SK-N-SH (cell line): ENCODE data around the gene BEGAIN. TPM values are rescaled to one million over a fixed set of nuclear protein-coding genes. Genes with fewer than 3 reads are reported as not detected.
A peak's percentile ranks its signal among the peaks of the same experiment; 100 is the strongest.

Experiments used
- CTCF ChIA-PET: fragments of 300-600, 350-600 bp; formaldehyde crosslinking; extraction: SDS; loops from one replicate; lab custom pipeline; 2021; lab: Yijun Ruan, JAX
- POLR2A ChIA-PET: fragments of 350-600 bp; sonication (Branson Sonifier 250); formaldehyde crosslinking; extraction: SDS; loops from one replicate; lab custom pipeline; 2020; ENCODE audit warnings: antibody characterized with exemption, inconsistent platforms; lab: Yijun Ruan, JAX
- DNase-seq: peaks from one replicate; pipeline ENCODE4 v3.0.0; 2012
- H2AFZ ChIP-seq: fragments of 200-600 bp; sonication (generic); 2 replicates; pipeline ENCODE4 v1.8.1; 2016; ENCODE audit warnings: antibody characterized with exemption, mild to moderate bottlenecking, low read depth
- H3F3A ChIP-seq: fragments of 200-600 bp; sonication (generic); replicated peaks from 2 replicates; pipeline ENCODE3; 2016; ENCODE audit warnings: antibody characterized with exemption, mild to moderate bottlenecking; ENCODE audit not compliant: insufficient read depth
- H3K27ac ChIP-seq, 2 experiments: fragments of 200-500 bp in 1 of 2; fragments of 200-600 bp in 1 of 2; sonication (Bioruptor generic) in 1 of 2; sonication (generic), shearing (Covaris generic) in 1 of 2; 2 replicates each; pipeline versions ENCODE4 v1.5.1 to v1.6.1; 2014 to 2016; ENCODE audit warnings: low read depth in 2 of 2, inconsistent platforms in 1 of 2, low read length in 1 of 2, mild to moderate bottlenecking in 1 of 2, mixed read lengths in 1 of 2
- H3K27me3 ChIP-seq: fragments of 200-600 bp; sonication (generic), shearing (Covaris generic); 2 replicates; pipeline ENCODE4 v1.6.1; 2016; ENCODE audit warnings: mixed run types; ENCODE audit not compliant: insufficient read depth
- H3K36me3 ChIP-seq, 2 experiments: fragments of 200-500 bp in 1 of 2; fragments of 200-600 bp in 1 of 2; sonication (Bioruptor generic) in 1 of 2; sonication (generic) in 1 of 2; replicated peaks in 1 of 2; 2 replicates each; pipeline versions ENCODE3 to v1.5.1; 2014 to 2016; ENCODE audit warnings: low read length in 1 of 2, mild to moderate bottlenecking in 1 of 2; ENCODE audit not compliant: insufficient read depth in 2 of 2, control insufficient read depth in 1 of 2
- H3K4me1 ChIP-seq, 2 experiments: fragments of 200-500 bp in 1 of 2; fragments of 200-600 bp in 1 of 2; sonication (Bioruptor generic) in 1 of 2; sonication (generic), shearing (Covaris generic) in 1 of 2; 2 replicates each; pipeline versions ENCODE4 v1.5.1 to v1.6.1; 2014 to 2016; ENCODE audit warnings: low read depth in 1 of 2, low read length in 1 of 2, mixed run types in 1 of 2; ENCODE audit not compliant: insufficient read depth in 2 of 2, control insufficient read depth in 1 of 2
- H3K4me2 ChIP-seq: fragments of 200-600 bp; sonication (generic), shearing (Covaris generic); 2 replicates; pipeline ENCODE4 v1.6.1; 2017; ENCODE audit warnings: mixed run types
- H3K4me3 ChIP-seq, 2 experiments: fragments of 200-500 bp in 1 of 2; fragments of 200-600 bp in 1 of 2; sonication (Bioruptor generic) in 1 of 2; sonication (generic), shearing (Covaris generic) in 1 of 2; 2 replicates each; pipeline versions ENCODE4 v1.5.1 to v1.8.1; 2014 to 2016; ENCODE audit warnings: low read depth in 2 of 2, inconsistent platforms in 1 of 2, low read length in 1 of 2, mild to moderate bottlenecking in 1 of 2, mixed read lengths in 1 of 2, moderate library complexity in 1 of 2
- H3K79me2 ChIP-seq: fragments of 200-600 bp; sonication (generic); 2 replicates; pipeline ENCODE4 v1.8.1; 2017; ENCODE audit warnings: mild to moderate bottlenecking; ENCODE audit not compliant: insufficient read depth
- H3K9ac ChIP-seq: fragments of 200-600 bp; sonication (generic); 2 replicates; pipeline ENCODE4 v1.6.1; 2017; ENCODE audit warnings: mixed run types
- H3K9me2 ChIP-seq: fragments of 200-600 bp; sonication (generic); 2 replicates; pipeline ENCODE4 v1.6.1; 2017; ENCODE audit warnings: mixed run types
- H3K9me3 ChIP-seq: fragments of 200-600 bp; sonication (generic); 2 replicates; pipeline ENCODE4 v1.6.1; 2017; ENCODE audit warnings: mixed run types, mild to moderate bottlenecking, moderate library complexity
- H4K20me1 ChIP-seq: fragments of 200-600 bp; sonication (generic); 2 replicates; pipeline ENCODE4 v1.6.1; 2017; ENCODE audit warnings: mild to moderate bottlenecking, mixed run types; ENCODE audit not compliant: insufficient read depth
- ELF1 ChIP-seq: IDR thresholded peaks from 2 replicates; pipeline ENCODE4 v1.4.0; 2012
- FOSL2 ChIP-seq: IDR thresholded peaks from 2 replicates; pipeline ENCODE4 v1.4.0; 2012; ENCODE audit warnings: low read depth, mild to moderate bottlenecking, moderate library complexity, borderline replicate concordance
- GATA2 ChIP-seq: sonication (generic); formaldehyde crosslinking; IDR thresholded peaks from 2 replicates; pipeline ENCODE4 v1.5.0; 2020; ENCODE audit warnings: mild to moderate bottlenecking, missing genetic modification reagents
- NFIC ChIP-seq: IDR thresholded peaks from 2 replicates; pipeline ENCODE4 v1.4.0; 2012; ENCODE audit warnings: borderline replicate concordance
- POLR2AphosphoS5 ChIP-seq: IDR thresholded peaks from 2 replicates; pipeline ENCODE4 v1.6.1; 2012; ENCODE audit warnings: low read depth, low read length
- RAD21 ChIP-seq: IDR thresholded peaks from 2 replicates; pipeline ENCODE4 v1.6.1; 2012; ENCODE audit warnings: mild to moderate bottlenecking, low read length
- RXRA ChIP-seq: IDR thresholded peaks from 2 replicates; pipeline ENCODE4 v1.4.0; 2012; ENCODE audit warnings: low read depth, mild to moderate bottlenecking, borderline replicate concordance
- SIN3A ChIP-seq: IDR thresholded peaks from 2 replicates; pipeline ENCODE4 v1.6.1; 2012; ENCODE audit warnings: low read depth, mild to moderate bottlenecking, low read length, moderate library complexity, borderline replicate concordance
- TAF1 ChIP-seq: IDR thresholded peaks from 2 replicates; pipeline ENCODE4 v1.6.1; 2012; ENCODE audit warnings: low read depth, mild to moderate bottlenecking, low read length, moderate library complexity, borderline replicate concordance
- TEAD4 ChIP-seq: IDR thresholded peaks from 2 replicates; pipeline ENCODE4 v1.4.0; 2012; ENCODE audit warnings: mild to moderate bottlenecking, borderline replicate concordance; ENCODE audit not compliant: insufficient read depth
- YY1 ChIP-seq: IDR thresholded peaks from 2 replicates; pipeline ENCODE4 v1.4.0; 2012; ENCODE audit warnings: low read depth, mild to moderate bottlenecking
- WGBS: methylation state at CpG from one replicate; pipeline ENCODE4 v1.1.6; 2017; ENCODE audit warnings: low lambda C conversion rate; 5-methylcytosine and 5-hydroxymethylcytosine counted together
- polyA plus RNA-seq, 3 experiments: library from polyadenylated mRNA; depleted of rRNA; stranded (reverse); fragments of >200 nt; gene quantifications; 2 replicates each; pipeline ENCODE4 v1.2.3, GENCODE V29; 2012
- TF ChIP-seq, protein P1 (sequence below): fragments of 150-350 bp; IDR thresholded peaks from 2 replicates; pipeline ENCODE4 v1.6.1; 2016; ENCODE audit warnings: mild to moderate bottlenecking, low read depth, low read length
- TF ChIP-seq, protein P2 (sequence below): IDR thresholded peaks from 2 replicates; pipeline ENCODE4; 2012
- TF ChIP-seq, protein P3 (sequence below): fragments of 200-600 bp; sonication (generic); IDR thresholded peaks from 2 replicates; pipeline ENCODE4 v1.6.1; 2017; ENCODE audit warnings: antibody characterized with exemption, mild to moderate bottlenecking, moderate library complexity
- TF ChIP-seq, protein P4 (sequence below): IDR thresholded peaks from 2 replicates; pipeline ENCODE4 v1.4.0; 2012; ENCODE audit warnings: low read depth, borderline replicate concordance
- TF ChIP-seq, protein P5 (sequence below): IDR thresholded peaks from 2 replicates; pipeline ENCODE4 v1.4.0; 2012; ENCODE audit warnings: low read depth, borderline replicate concordance

The BEGAIN gene
- polyA plus RNA-seq, 1 of the 3 experiments (the other 2 are of a cell fraction): 4.2 TPM

DNA sequence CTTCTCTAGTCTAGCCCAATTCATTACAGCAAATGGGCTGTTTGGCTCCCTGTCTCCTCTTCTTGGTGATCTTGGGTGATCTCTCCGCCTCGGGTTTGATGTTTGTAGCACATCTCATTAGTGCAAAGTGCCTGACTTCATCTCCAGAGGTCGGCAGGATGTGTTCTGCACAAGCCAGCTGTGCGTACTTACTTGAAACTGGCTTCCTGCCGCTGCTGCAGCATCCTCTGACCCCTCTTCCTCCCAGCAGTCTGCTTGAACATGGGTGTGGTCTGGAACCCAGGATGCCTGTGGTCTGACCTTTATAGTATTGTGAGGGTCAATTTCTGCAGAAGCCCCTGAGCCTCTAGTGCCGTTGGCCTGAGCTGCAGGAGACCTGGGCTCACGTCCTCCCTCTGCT lies 99.2 kb downstream of the BEGAIN start:
- H2AFZ ChIP-seq: no peak overlapping the region
- TF ChIP-seq POLR2AphosphoS5: no peak
- TF ChIP-seq NFIC: no peak
- no peak for TF ChIP-seq SIN3A
- TF ChIP-seq RAD21: no peak
- TF ChIP-seq ELF1: no peak
- TF ChIP-seq, protein P1, sequence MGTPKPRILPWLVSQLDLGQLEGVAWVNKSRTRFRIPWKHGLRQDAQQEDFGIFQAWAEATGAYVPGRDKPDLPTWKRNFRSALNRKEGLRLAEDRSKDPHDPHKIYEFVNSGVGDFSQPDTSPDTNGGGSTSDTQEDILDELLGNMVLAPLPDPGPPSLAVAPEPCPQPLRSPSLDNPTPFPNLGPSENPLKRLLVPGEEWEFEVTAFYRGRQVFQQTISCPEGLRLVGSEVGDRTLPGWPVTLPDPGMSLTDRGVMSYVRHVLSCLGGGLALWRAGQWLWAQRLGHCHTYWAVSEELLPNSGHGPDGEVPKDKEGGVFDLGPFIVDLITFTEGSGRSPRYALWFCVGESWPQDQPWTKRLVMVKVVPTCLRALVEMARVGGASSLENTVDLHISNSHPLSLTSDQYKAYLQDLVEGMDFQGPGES: no peak
- TF ChIP-seq, protein P2, sequence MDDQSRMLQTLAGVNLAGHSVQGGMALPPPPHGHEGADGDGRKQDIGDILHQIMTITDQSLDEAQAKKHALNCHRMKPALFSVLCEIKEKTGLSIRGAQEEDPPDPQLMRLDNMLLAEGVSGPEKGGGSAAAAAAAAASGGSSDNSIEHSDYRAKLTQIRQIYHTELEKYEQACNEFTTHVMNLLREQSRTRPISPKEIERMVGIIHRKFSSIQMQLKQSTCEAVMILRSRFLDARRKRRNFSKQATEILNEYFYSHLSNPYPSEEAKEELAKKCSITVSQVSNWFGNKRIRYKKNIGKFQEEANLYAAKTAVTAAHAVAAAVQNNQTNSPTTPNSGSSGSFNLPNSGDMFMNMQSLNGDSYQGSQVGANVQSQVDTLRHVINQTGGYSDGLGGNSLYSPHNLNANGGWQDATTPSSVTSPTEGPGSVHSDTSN: no peak
- TF ChIP-seq, protein P3, sequence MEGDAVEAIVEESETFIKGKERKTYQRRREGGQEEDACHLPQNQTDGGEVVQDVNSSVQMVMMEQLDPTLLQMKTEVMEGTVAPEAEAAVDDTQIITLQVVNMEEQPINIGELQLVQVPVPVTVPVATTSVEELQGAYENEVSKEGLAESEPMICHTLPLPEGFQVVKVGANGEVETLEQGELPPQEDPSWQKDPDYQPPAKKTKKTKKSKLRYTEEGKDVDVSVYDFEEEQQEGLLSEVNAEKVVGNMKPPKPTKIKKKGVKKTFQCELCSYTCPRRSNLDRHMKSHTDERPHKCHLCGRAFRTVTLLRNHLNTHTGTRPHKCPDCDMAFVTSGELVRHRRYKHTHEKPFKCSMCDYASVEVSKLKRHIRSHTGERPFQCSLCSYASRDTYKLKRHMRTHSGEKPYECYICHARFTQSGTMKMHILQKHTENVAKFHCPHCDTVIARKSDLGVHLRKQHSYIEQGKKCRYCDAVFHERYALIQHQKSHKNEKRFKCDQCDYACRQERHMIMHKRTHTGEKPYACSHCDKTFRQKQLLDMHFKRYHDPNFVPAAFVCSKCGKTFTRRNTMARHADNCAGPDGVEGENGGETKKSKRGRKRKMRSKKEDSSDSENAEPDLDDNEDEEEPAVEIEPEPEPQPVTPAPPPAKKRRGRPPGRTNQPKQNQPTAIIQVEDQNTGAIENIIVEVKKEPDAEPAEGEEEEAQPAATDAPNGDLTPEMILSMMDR: no peak
- TF ChIP-seq, protein P4, sequence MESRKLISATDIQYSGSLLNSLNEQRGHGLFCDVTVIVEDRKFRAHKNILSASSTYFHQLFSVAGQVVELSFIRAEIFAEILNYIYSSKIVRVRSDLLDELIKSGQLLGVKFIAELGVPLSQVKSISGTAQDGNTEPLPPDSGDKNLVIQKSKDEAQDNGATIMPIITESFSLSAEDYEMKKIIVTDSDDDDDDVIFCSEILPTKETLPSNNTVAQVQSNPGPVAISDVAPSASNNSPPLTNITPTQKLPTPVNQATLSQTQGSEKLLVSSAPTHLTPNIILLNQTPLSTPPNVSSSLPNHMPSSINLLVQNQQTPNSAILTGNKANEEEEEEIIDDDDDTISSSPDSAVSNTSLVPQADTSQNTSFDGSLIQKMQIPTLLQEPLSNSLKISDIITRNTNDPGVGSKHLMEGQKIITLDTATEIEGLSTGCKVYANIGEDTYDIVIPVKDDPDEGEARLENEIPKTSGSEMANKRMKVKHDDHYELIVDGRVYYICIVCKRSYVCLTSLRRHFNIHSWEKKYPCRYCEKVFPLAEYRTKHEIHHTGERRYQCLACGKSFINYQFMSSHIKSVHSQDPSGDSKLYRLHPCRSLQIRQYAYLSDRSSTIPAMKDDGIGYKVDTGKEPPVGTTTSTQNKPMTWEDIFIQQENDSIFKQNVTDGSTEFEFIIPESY: no peak
- TF ChIP-seq TEAD4: no peak
- TF ChIP-seq, protein P5, sequence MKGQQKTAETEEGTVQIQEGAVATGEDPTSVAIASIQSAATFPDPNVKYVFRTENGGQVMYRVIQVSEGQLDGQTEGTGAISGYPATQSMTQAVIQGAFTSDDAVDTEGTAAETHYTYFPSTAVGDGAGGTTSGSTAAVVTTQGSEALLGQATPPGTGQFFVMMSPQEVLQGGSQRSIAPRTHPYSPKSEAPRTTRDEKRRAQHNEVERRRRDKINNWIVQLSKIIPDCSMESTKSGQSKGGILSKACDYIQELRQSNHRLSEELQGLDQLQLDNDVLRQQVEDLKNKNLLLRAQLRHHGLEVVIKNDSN: no peak
- TF ChIP-seq GATA2 (CRISPR knock-in tag): no peak
- no peak for TF ChIP-seq TAF1
- no peak for TF ChIP-seq FOSL2
- TF ChIP-seq YY1: no peak
- no peak for TF ChIP-seq RXRA
- H3K9ac ChIP-seq: no peak overlapping the region
- CTCF ChIA-PET: interaction anchor here (0.9 to 3.9 kb wide), 5 partner anchors 45 to 104 kb away, joined by 3 to 17 read pairs (median 6); no protein-coding TSS in a partner anchor
- 68% methylated on average over 7 of the region's 7 CpGs for WGBS
- H3K9me2 ChIP-seq: no peaks in the 10 kb centered on the region
- no peak overlapping the region for H3K4me2 ChIP-seq
- no peaks in the 10 kb centered on the region for H3K27me3 ChIP-seq
- H3K9me3 ChIP-seq: no peaks in the 10 kb centered on the region
- peaks cover 4 to 69% of the 10 kb centered on the region in 2 experiments; a peak in 2 of 4 replicates for H3K4me1 ChIP-seq
- no peaks in the 10 kb centered on the region for H3K79me2 ChIP-seq
- POLR2A ChIA-PET: no interaction called here
- peaks cover 0 to 10% of the 10 kb centered on the region in 2 experiments for H3K36me3 ChIP-seq
- peaks cover 20% of the 10 kb centered on the region for H3F3A ChIP-seq
- peak overlapping the region in 1 of 2 experiments; percentile 96; a peak in 2 of 4 replicates for H3K27ac ChIP-seq
- no peak for DNase-seq
- no peak overlapping the region for H3K4me3 ChIP-seq
- peaks cover 16% of the 10 kb centered on the region for H4K20me1 ChIP-seq
